ENCODE measurements around the gene VCAN.

VCAN gene

GRCh38 chr5:83503662-83504061, 32.1 kb downstream of the VCAN start:
- DNase-seq, result no peak

- DNase-seq, result no peak
These were observed 35.9 kb downstream of the VCAN start for GRCh38 chr5:83507431-83507830.

- DNase-seq, result no peak
These were observed 38.0 kb downstream of the VCAN start for GRCh38 chr5:83509540-83509939.

- DNase-seq, result no peak
These were observed 38.7 kb downstream of the VCAN start for GRCh38 chr5:83510260-83510659.

- no peak for DNase-seq
These were observed 40.7 kb downstream of the VCAN start for GRCh38 chr5:83512061-83512745.

GRCh38 chr5:83513081-83513480, 41.5 kb downstream of the VCAN start:
- DNase-seq, result no peak

- no peak for DNase-seq
These were observed 41.9 kb downstream of the VCAN start for GRCh38 chr5:83513491-83513890.

- DNase-seq, result no peak
These were observed 44.8 kb downstream of the VCAN start for GRCh38 chr5:83516377-83516776.

- no peak for DNase-seq
These were observed 45.6 kb downstream of the VCAN start for GRCh38 chr5:83517072-83517687.

GRCh38 chr5:83517688-83518085, 46.1 kb downstream of the VCAN start:
- DNase-seq, result no peak

GRCh38 chr5:83518319-83519061, 46.9 kb downstream of the VCAN start:
- no peak for DNase-seq

- DNase-seq, result no peak
These were observed 50.9 kb downstream of the VCAN start for GRCh38 chr5:83522446-83522845.

GRCh38 chr5:83523929-83524328, 52.4 kb downstream of the VCAN start:
- DNase-seq, result no peak

- DNase-seq, result no peak
These were observed 52.8 kb downstream of the VCAN start for GRCh38 chr5:83524345-83524744.

GRCh38 chr5:83524991-83525390, 53.4 kb downstream of the VCAN start:
- no peak for DNase-seq

- DNase-seq, result no peak
These were observed 54.7 kb downstream of the VCAN start for GRCh38 chr5:83526289-83526688.

- no peak for DNase-seq
These were observed 55.7 kb downstream of the VCAN start for GRCh38 chr5:83527221-83527620.

- no peak for DNase-seq
These were observed 56.3 kb downstream of the VCAN start for GRCh38 chr5:83527722-83528438.

GRCh38 chr5:83528439-83528769, 56.9 kb downstream of the VCAN start:
- no peak for DNase-seq

GRCh38 chr5:83530193-83530592, 58.6 kb downstream of the VCAN start:
- DNase-seq, result no peak

GRCh38 chr5:83531661-83532060, 60.1 kb downstream of the VCAN start:
- no peak for DNase-seq

GRCh38 chr5:83538786-83539462, 67.4 kb downstream of the VCAN start:
- no peak for DNase-seq

GRCh38 chr5:83539463-83539790, 67.9 kb downstream of the VCAN start:
- DNase-seq, result no peak

Data from activated T-cell treated with anti-CD3 and anti-CD28 coated beads, Interleukin-2, amount 50 U/mL, for 1 hour (primary cell).